Liver (tissue), 9 donors: ENCODE measurements around the gene TRMT11. TPM values are rescaled to one million over a fixed set of nuclear protein-coding genes. Genes with fewer than 3 reads are reported as not detected.

Experiments used
- DNase-seq: peaks from one replicate; pipeline ENCODE4 v3.0.0-alpha.2; 2017; ENCODE audit warnings: low spot score
- H3K27ac ChIP-seq, 2 donors: one replicate each; pipeline ENCODE4 v1.7.0; 2013; ENCODE audit warnings: inconsistent platforms in 2 of 2, low read length in 2 of 2, control low read depth in 1 of 2, low read depth in 1 of 2, mild to moderate bottlenecking in 1 of 2
- H3K27me3 ChIP-seq, 4 donors: one replicate each; pipeline versions ENCODE4 v1.6.1 to v1.7.0; 2013; ENCODE audit warnings: low read length in 3 of 4, inconsistent platforms in 1 of 4, mild to moderate bottlenecking in 1 of 4, moderate library complexity in 1 of 4; ENCODE audit not compliant: control insufficient read depth in 4 of 4, insufficient read depth in 4 of 4
- H3K36me3 ChIP-seq, 4 donors: one replicate each; pipeline versions ENCODE4 v1.6.1 to v1.7.0; 2013; ENCODE audit warnings: low read length in 3 of 4, mild to moderate bottlenecking in 3 of 4, low read depth in 1 of 4, moderate library complexity in 1 of 4; ENCODE audit not compliant: control insufficient read depth in 4 of 4, insufficient read depth in 3 of 4
- H3K4me1 ChIP-seq, 4 donors: one replicate each; pipeline versions ENCODE4 v1.6.1 to v1.7.0; 2013; ENCODE audit warnings: low read length in 3 of 4, mild to moderate bottlenecking in 3 of 4, moderate library complexity in 1 of 4; ENCODE audit not compliant: control insufficient read depth in 4 of 4, insufficient read depth in 4 of 4
- H3K4me3 ChIP-seq, 3 donors: one replicate each; pipeline versions ENCODE4 v1.6.1 to v1.7.0; 2013; ENCODE audit warnings: low read length in 3 of 3, control low read depth in 1 of 3, low read depth in 1 of 3, mild to moderate bottlenecking in 1 of 3
- H3K9ac ChIP-seq, 2 donors: one replicate each; pipeline ENCODE4 v1.7.0; 2013; ENCODE audit warnings: low read length in 2 of 2, mild to moderate bottlenecking in 2 of 2, moderate library complexity in 2 of 2, control low read depth in 1 of 2, low read depth in 1 of 2
- H3K9me3 ChIP-seq, 4 donors: one replicate each; pipeline versions ENCODE4 v1.6.1 to v1.7.0; 2013; ENCODE audit warnings: low read length in 3 of 4; ENCODE audit not compliant: control insufficient read depth in 4 of 4
- ATF3 ChIP-seq: IDR thresholded peaks from 2 replicates; pipeline ENCODE4 v1.6.1; 2016; ENCODE audit warnings: antibody characterized with exemption
- CTCF ChIP-seq: fragments of 150-350 bp; IDR thresholded peaks from 2 replicates; pipeline ENCODE4 v1.5.1; 2017; ENCODE audit warnings: improper control_type of control experiment, low read depth, low read length; ENCODE audit not compliant: missing input control
- EGR1 ChIP-seq, 2 donors: IDR thresholded peaks; 2 replicates each; pipeline ENCODE4 v1.6.1; 2016 to 2018; ENCODE audit warnings: antibody characterized with exemption in 2 of 2, low read depth in 2 of 2
- FOXA1 ChIP-seq: IDR thresholded peaks from 2 replicates; pipeline ENCODE4 v1.6.1; 2016; ENCODE audit warnings: antibody characterized with exemption
- FOXA2 ChIP-seq: IDR thresholded peaks from 2 replicates; pipeline ENCODE4 v1.6.1; 2016; ENCODE audit warnings: antibody characterized with exemption
- GABPA ChIP-seq, 2 donors: IDR thresholded peaks in 1 of 2; conservative IDR thresholded peaks in 1 of 2; 2 replicates each; pipeline ENCODE4 v1.6.1; 2016; ENCODE audit warnings: antibody characterized with exemption in 2 of 2, mild to moderate bottlenecking in 1 of 2, moderate library complexity in 1 of 2
- HNF4A ChIP-seq, 2 donors: conservative IDR thresholded peaks; 2 replicates each; pipeline ENCODE4 v1.6.1; 2016; ENCODE audit warnings: antibody characterized with exemption in 2 of 2, mild to moderate bottlenecking in 2 of 2
- HNF4G ChIP-seq: IDR thresholded peaks from 2 replicates; pipeline ENCODE4 v1.6.1; 2016; ENCODE audit warnings: antibody characterized with exemption
- JUND ChIP-seq, 2 donors: IDR thresholded peaks; 2 replicates each; pipeline ENCODE4 v1.6.1; 2016; ENCODE audit warnings: antibody characterized with exemption in 2 of 2
- MAX ChIP-seq: IDR thresholded peaks from 2 replicates; pipeline ENCODE4 v1.6.1; 2016; ENCODE audit warnings: antibody characterized with exemption
- NR2F2 ChIP-seq: IDR thresholded peaks from 2 replicates; pipeline ENCODE4 v1.6.1; 2016; ENCODE audit warnings: antibody characterized with exemption
- RAD21 ChIP-seq, 2 donors: IDR thresholded peaks; 2 replicates each; pipeline ENCODE4 v1.6.1; 2016; ENCODE audit warnings: antibody characterized with exemption in 2 of 2, mild to moderate bottlenecking in 2 of 2
- REST ChIP-seq: IDR thresholded peaks from 2 replicates; pipeline ENCODE4 v1.6.1; 2016; ENCODE audit warnings: antibody characterized with exemption, mild to moderate bottlenecking
- RXRA ChIP-seq, 2 donors: IDR thresholded peaks; 2 replicates each; pipeline ENCODE4 v1.6.1; 2017 to 2018; ENCODE audit warnings: antibody characterized with exemption in 2 of 2, mild to moderate bottlenecking in 1 of 2
- SP1 ChIP-seq: IDR thresholded peaks from 2 replicates; pipeline ENCODE4 v1.6.1; 2018; ENCODE audit warnings: antibody characterized with exemption, mild to moderate bottlenecking
- TAF1 ChIP-seq: conservative IDR thresholded peaks from 2 replicates; pipeline ENCODE4 v1.6.1; 2016; ENCODE audit warnings: antibody characterized with exemption, mild to moderate bottlenecking
- YY1 ChIP-seq: IDR thresholded peaks from 2 replicates; pipeline ENCODE4 v1.6.1; 2016; ENCODE audit warnings: antibody characterized with exemption, mild to moderate bottlenecking
- ZBTB33 ChIP-seq: IDR thresholded peaks from 2 replicates; pipeline ENCODE4 v1.6.1; 2016; ENCODE audit warnings: antibody characterized with exemption
- WGBS: extraction: QIAGEN DNeasy Blood & Tissue Kit; methylation state at CpG from one replicate; pipeline ENCODE4 v1.1.7; 2013; 5-methylcytosine and 5-hydroxymethylcytosine counted together
- polyA plus RNA-seq, 2 donors: library from polyadenylated mRNA; stranded (reverse) in 1 of 2; unstranded in 1 of 2; fragments of 200-250 nt in 1 of 2; fragments of >200 nt in 1 of 2; fragmentation: Nextera tagmentation in 1 of 2; extraction: Ambion mirVana in 1 of 2; gene quantifications; one replicate each; pipeline versions ENCODE4 v1.2.1 to v1.2.3, GENCODE V29; 2013 to 2015
- total RNA-seq, 2 donors: library from RNA; depleted of rRNA; stranded (reverse); fragments of >200 nt; gene quantifications; one replicate each; pipeline ENCODE4 v1.2.3, GENCODE V29; 2014
- donor health status: healthy.
- donor health status: healthy.
- donor health status: healthy.
- donor health status: healthy.
- donor health status: healthy.

Gene TRMT11
- total and polyA plus RNA-seq, 4 donors: 9.9 to 82.3 (median 17.2) TPM

- Histone ChIP-seq H3K4me3 (no peak overlapping the region), H3K9me3 (no peaks in the 10 kb centered on the region), H3K27me3 (no peaks in the 10 kb centered on the region), H3K36me3 (no peaks in the 10 kb centered on the region), H3K4me1 (peaks cover 6 to 28% (median 22%) of the 10 kb centered on the region in 4 donors), H3K27ac (no peak overlapping the region), H3K9ac (no peak overlapping the region)
- no peak for DNase-seq
- WGBS: 83% methylated on average over 4 of the region's 4 CpGs
- TF ChIP-seq MAX (no peak), FOXA1 (no peak), TAF1 (no peak), GABPA (IDR thresholded peaks at IDR 0.05 in 1 of 2, conservative IDR thresholded peaks at IDR 0.05 in 1 of 2) (no peak), CTCF (no peak), NR2F2 (no peak), REST (no peak), EGR1 (IDR thresholded peaks at IDR 0.05; ENCODE audit: low read depth in 2 of 2) (no peak), JUND (IDR thresholded peaks at IDR 0.05) (no peak), SP1 (no peak), FOXA2 (no peak), ATF3 (no peak), HNF4A (conservative IDR thresholded peaks at IDR 0.05) (no peak), RAD21 (IDR thresholded peaks at IDR 0.05) (no peak), ZBTB33 (no peak), YY1 (no peak), HNF4G (no peak), RXRA (IDR thresholded peaks at IDR 0.05) (no peak)
These were observed 2.9 kb upstream of the TRMT11 start for GRCh38 chr6:125983246-125983945.
